H1 (cell line): ENCODE measurements around the gene SPATA6L. TPM values are rescaled to one million over a fixed set of nuclear protein-coding genes. Genes with fewer than 3 reads are reported as not detected.
A peak's percentile ranks its signal among the peaks of the same experiment; 100 is the strongest.

Experiments used
- CTCF ChIA-PET: fragments of 300-600 bp; sonication (Branson Sonifier 250); formaldehyde crosslinking; loops from one replicate; lab custom pipeline; 2021; ENCODE audit not compliant: partially characterized antibody; lab: Charles Lee
- POLR2A ChIA-PET: fragments of 300-600 bp; sonication (Branson Sonifier 250); formaldehyde crosslinking; loops from one replicate; lab custom pipeline; 2021; ENCODE audit warnings: inconsistent platforms; ENCODE audit not compliant: partially characterized antibody; lab: Charles Lee
- DNase-seq, 2 experiments: peaks; one replicate each; pipeline versions ENCODE4 v3.0.0 to v3.0.0-alpha.2; 2010 to 2022; ENCODE audit warnings: low spot score in 2 of 2, low read depth in 1 of 2, mixed read lengths in 1 of 2
- FAIRE-seq: peaks from 2 replicates; lab custom pipeline; 2011; peaks lifted over from hg19 to GRCh38; lab: Jason Lieb, UNC
- H2AFZ ChIP-seq: 2 replicates; pipeline ENCODE4 v1.8.1; 2012; ENCODE audit warnings: low read length, inconsistent platforms
- H2AK5ac ChIP-seq: 2 replicates; pipeline ENCODE4 v1.6.1; 2013; ENCODE audit warnings: low read depth, low read length
- H2BK120ac ChIP-seq: replicated peaks from 2 replicates; pipeline ENCODE3; 2013; ENCODE audit warnings: low read depth, low read length, inconsistent platforms
- H2BK12ac ChIP-seq: 2 replicates; pipeline ENCODE4 v1.6.1; 2013; ENCODE audit warnings: low read depth, low read length
- H2BK15ac ChIP-seq: 2 replicates; pipeline ENCODE4 v1.6.1; 2013; ENCODE audit warnings: low read length
- H2BK20ac ChIP-seq: 2 replicates; pipeline ENCODE4 v1.6.1; 2013; ENCODE audit warnings: low read length
- H2BK5ac ChIP-seq: 2 replicates; pipeline ENCODE4 v1.6.1; 2013; ENCODE audit warnings: low read depth, low read length
- H3K14ac ChIP-seq: 2 replicates; pipeline ENCODE4 v1.6.1; 2013; ENCODE audit warnings: inconsistent platforms; ENCODE audit not compliant: insufficient read length
- H3K18ac ChIP-seq: 2 replicates; pipeline ENCODE4 v1.6.1; 2013; ENCODE audit warnings: low read length; ENCODE audit errors: extremely low read depth
- H3K23ac ChIP-seq: 2 replicates; pipeline ENCODE4 v1.6.1; 2013; ENCODE audit warnings: inconsistent platforms; ENCODE audit not compliant: insufficient read length
- H3K23me2 ChIP-seq: 2 replicates; pipeline ENCODE4 v1.6.1; 2013; ENCODE audit warnings: low read depth, low read length
- H3K27ac ChIP-seq: 2 replicates; pipeline ENCODE4 v1.6.1; 2011; ENCODE audit warnings: low read depth, low read length, inconsistent platforms
- H3K27me3 ChIP-seq, 4 experiments: replicated peaks in 1 of 4; 1 replicate in 1 of 4; 2 replicates in 3 of 4; pipeline versions ENCODE4 v1.6.1 to v1.8.1; 2011 to 2013; ENCODE audit warnings: low read length in 3 of 4, mild to moderate bottlenecking in 3 of 4, inconsistent platforms in 2 of 4, mixed read lengths in 2 of 4, moderate library complexity in 1 of 4; ENCODE audit not compliant: control insufficient read depth in 3 of 4, insufficient read depth in 3 of 4; ENCODE audit errors: extremely low read depth in 1 of 4
- H3K36me3 ChIP-seq, 4 experiments: 2 replicates each; pipeline versions ENCODE4 v1.6.1 to v1.8.1; 2011 to 2013; ENCODE audit warnings: mild to moderate bottlenecking in 4 of 4, low read length in 3 of 4, moderate library complexity in 2 of 4, control low read depth in 1 of 4, inconsistent platforms in 1 of 4; ENCODE audit not compliant: insufficient read depth in 4 of 4, control insufficient read depth in 2 of 4
- H3K4ac ChIP-seq: replicated peaks from 2 replicates; pipeline ENCODE3; 2013; ENCODE audit warnings: low read length, low read depth, mixed read lengths, inconsistent platforms; ENCODE audit not compliant: insufficient read length
- H3K4me1 ChIP-seq, 4 experiments: replicated peaks in 1 of 4; 1 replicate in 1 of 4; 2 replicates in 3 of 4; pipeline versions ENCODE4 v1.6.1 to v1.8.1; 2011 to 2013; ENCODE audit warnings: low read length in 3 of 4, inconsistent platforms in 2 of 4, mixed read lengths in 1 of 4; ENCODE audit not compliant: insufficient read depth in 4 of 4, control insufficient read depth in 3 of 4
- H3K4me2 ChIP-seq, 2 experiments: 2 replicates each; pipeline versions ENCODE4 v1.6.1 to v1.8.1; 2011 to 2013; ENCODE audit warnings: low read depth in 2 of 2, low read length in 2 of 2, control low read depth in 1 of 2, inconsistent platforms in 1 of 2, mild to moderate bottlenecking in 1 of 2; ENCODE audit not compliant: insufficient read depth in 1 of 2
- H3K4me3 ChIP-seq, 4 experiments: fragments of 200-600, 300-600 bp in 1 of 4; sonication (generic), shearing (Covaris generic), sonication (Bioruptor Twin) in 1 of 4; 2 replicates each; pipeline versions ENCODE4 v1.5.1 to v1.8.1; 2011 to 2016; ENCODE audit warnings: low read length in 4 of 4, low read depth in 3 of 4, control low read depth in 2 of 4, inconsistent platforms in 2 of 4, mild to moderate bottlenecking in 2 of 4, mixed read lengths in 1 of 4, moderate library complexity in 1 of 4; ENCODE audit not compliant: insufficient read depth in 2 of 4; ENCODE audit errors: extremely low read depth in 1 of 4
- H3K56ac ChIP-seq: replicated peaks from 2 replicates; pipeline ENCODE3; 2013; ENCODE audit warnings: low read depth, mild to moderate bottlenecking, mixed read lengths, low read length, inconsistent platforms; ENCODE audit not compliant: insufficient read length
- H3K79me1 ChIP-seq: 2 replicates; pipeline ENCODE4 v1.6.1; 2013; ENCODE audit warnings: low read depth, low read length, control low read depth
- H3K79me2 ChIP-seq, 2 experiments: 2 replicates each; pipeline versions ENCODE4 v1.6.1 to v1.8.1; 2012 to 2013; ENCODE audit warnings: low read length in 2 of 2, mild to moderate bottlenecking in 2 of 2, inconsistent platforms in 1 of 2; ENCODE audit not compliant: insufficient read depth in 2 of 2, control insufficient read depth in 1 of 2
- H3K9ac ChIP-seq, 4 experiments: replicated peaks in 1 of 4; 1 replicate in 1 of 4; 2 replicates in 3 of 4; pipeline versions ENCODE4 v1.6.1 to v1.8.1; 2011 to 2013; ENCODE audit warnings: low read depth in 3 of 4, low read length in 3 of 4, control low read depth in 2 of 4, mild to moderate bottlenecking in 2 of 4, moderate library complexity in 2 of 4, inconsistent platforms in 1 of 4; ENCODE audit errors: extremely low read depth in 1 of 4
- H3K9me3 ChIP-seq, 2 experiments: 2 replicates each; pipeline versions ENCODE4 v1.6.1 to v1.8.1; 2012 to 2013; ENCODE audit warnings: mild to moderate bottlenecking in 2 of 2, moderate library complexity in 2 of 2, control low read depth in 1 of 2, inconsistent platforms in 1 of 2, low read depth in 1 of 2, low read length in 1 of 2, mixed read lengths in 1 of 2; ENCODE audit not compliant: insufficient read depth in 2 of 2
- H4K20me1 ChIP-seq, 2 experiments: replicated peaks in 1 of 2; 2 replicates each; pipeline versions ENCODE3 to v1.8.1; 2011 to 2013; ENCODE audit warnings: inconsistent platforms in 2 of 2, low read length in 2 of 2, mild to moderate bottlenecking in 1 of 2; ENCODE audit not compliant: insufficient read depth in 2 of 2, control insufficient read depth in 1 of 2
- H4K5ac ChIP-seq: 2 replicates; pipeline ENCODE4 v1.6.1; 2013; ENCODE audit warnings: low read length, low read depth, mixed read lengths, inconsistent platforms; ENCODE audit not compliant: insufficient read length
- H4K8ac ChIP-seq: 2 replicates; pipeline ENCODE4 v1.8.0; 2013; ENCODE audit warnings: mild to moderate bottlenecking, moderate library complexity, low read length, inconsistent platforms; ENCODE audit not compliant: insufficient read depth; ENCODE audit errors: extremely low read depth
- H4K91ac ChIP-seq: replicated peaks from 2 replicates; pipeline ENCODE3; 2013; ENCODE audit warnings: low read length, mixed read lengths, inconsistent platforms; ENCODE audit not compliant: insufficient read length
- CEBPB ChIP-seq: IDR thresholded peaks from 2 replicates; pipeline ENCODE4 v1.6.1; 2012; ENCODE audit warnings: low read depth, low read length
- POU5F1 ChIP-seq: IDR thresholded peaks from 2 replicates; pipeline ENCODE4 v1.6.1; 2011; ENCODE audit warnings: low read depth, mild to moderate bottlenecking, low read length, moderate library complexity
- TAF1 ChIP-seq: IDR thresholded peaks from 2 replicates; pipeline ENCODE4 v1.6.1; 2011; ENCODE audit warnings: mild to moderate bottlenecking, low read depth, low read length
- WGBS, 2 experiments: shearing (Covaris generic) in 1 of 2; methylation state at CpG; one replicate each; pipeline versions ENCODE4 v1.1.6 to v1.1.7; 2013 to 2015; ENCODE audit warnings: low lambda C conversion rate in 2 of 2, mixed read lengths in 2 of 2, inconsistent platforms in 1 of 2, low coverage in 1 of 2, missing lambda C conversion rate in 1 of 2; ENCODE audit not compliant: insufficient replicate concordance in 2 of 2, insufficient coverage in 1 of 2, insufficient read length in 1 of 2; ENCODE audit errors: extremely low coverage in 1 of 2, missing lambda C conversion rate in 1 of 2; 5-methylcytosine and 5-hydroxymethylcytosine counted together
- polyA plus RNA-seq, 7 experiments: library from polyadenylated mRNA; depleted of rRNA in 3 of 7; stranded (reverse) in 5 of 7; unstranded in 2 of 7; fragments of >200 nt in 5 of 7; fragments of 200-250 nt in 2 of 7; gene quantifications; 1 replicate in 5 of 7; 2 replicates in 1 of 7; 4 replicates in 1 of 7; pipeline versions ENCODE4 v1.2.1 to v1.2.3, GENCODE V29; 2011 to 2013; ENCODE audit warnings: missing spikeins in 2 of 7, mixed read lengths in 2 of 7
- total RNA-seq: library from RNA; stranded (reverse); fragmentation: NEBNext Ultra II Directional; extraction: Animal tissue kit (Norgen Biotek cat#: 25700); gene quantifications from 2 replicates; pipeline ENCODE4 v1.2.1, GENCODE V29; 2021

The SPATA6L gene
- total and polyA plus RNA-seq, 2 of the 8 experiments (the other 6 are each of a cell fraction or from before 2014, with no cell fraction given), result 0.57 to 1.1 TPM

- FAIRE-seq, result no peak
- H3K79me2 ChIP-seq, result peaks cover 9 to 28% of the 10 kb centered on the region in 2 experiments; a peak in 3 of 4 replicates
- POLR2A ChIA-PET, result interaction anchor here (0.6 to 1.3 kb wide), 2 partner anchors 14 to 58 kb away, joined by 3 to 4 read pairs; partner anchors contain the start of gene SPATA6L
Measured at GRCh38 chr9:4680173-4680525, 13.9 kb upstream of the SPATA6L start.

More at GRCh38 chr9:4680173-4680525, 13.9 kb upstream of the SPATA6L start:
- Histone ChIP-seq H3K9me3 (no peaks in the 10 kb centered on the region), H4K20me1 (peaks cover 0 to 2% of the 10 kb centered on the region in 2 experiments), H2AFZ (no peak overlapping the region), H3K18ac (peak overlapping the region; percentile 68), H4K5ac (no peak overlapping the region), H4K8ac (no peak overlapping the region), H3K14ac (no peak overlapping the region), H2BK120ac (no peak overlapping the region), H3K9ac (peak overlapping the region; percentile 69 to 92 (median 80)), H3K4me3 (peak overlapping the region; percentile 79 to 87 (median 83)), H2BK15ac (no peak overlapping the region), H4K91ac (no peak overlapping the region), H3K4me2 (peak overlapping the region; percentile 82 to 92), H3K27ac (peak overlapping the region; percentile 74; the same call in 1 of the 2 replicates), H2AK5ac (no peak overlapping the region), H3K27me3 (no peaks in the 10 kb centered on the region), H3K79me1 (0 out of 2 replicates have a peak, but pooled peaks cover 2% of the 10 kb centered on the region), H3K23me2 (peaks cover 8% of the 10 kb centered on the region), H3K23ac (no peak overlapping the region), H2BK5ac (peak overlapping the region; percentile 81), H2BK12ac (no peak overlapping the region; the same call in 1 of the 2 replicates), H3K4ac (no peak overlapping the region), H3K4me1 (peaks cover 0 to 4% (median 0%) of the 10 kb centered on the region in 4 experiments; a peak in 2 of 7 replicates), H3K36me3 (peaks cover 0 to 5% (median 4%) of the 10 kb centered on the region in 4 experiments; a peak in 6 of 8 replicates), H3K56ac (no peak overlapping the region), H2BK20ac (no peak overlapping the region)
- DNase-seq, result no peak
- CTCF ChIA-PET, result interaction anchor here (1.4 kb wide), 1 partner anchor 18 kb away, joined by 5 read pairs; the partner anchor contains the start of gene PLPP6
- TF ChIP-seq TAF1 (no peak), CEBPB (no peak), POU5F1 (no peak)
- 7% methylated on average over 10 of the region's 10 CpGs; no CpG with 5 or more reads in 1 of the 2 experiments for WGBS, 2 experiments
